HCT116 (cell line): ENCODE data around the gene SSH2. TPM values are rescaled to one million over a fixed set of nuclear protein-coding genes. Genes with fewer than 3 reads are reported as not detected.

Experiments
- ATAC-seq: fragments of 200-7000 bp; cut with Tn5 transposase; 2 replicates; pipeline ENCODE4 v1.9.1; 2020; ENCODE audit warnings: mild to moderate bottlenecking, moderate library complexity
- BruUV-seq: library from RNA; stranded (reverse); fragments of 400-500 nt; replicated peaks from 2 replicates; lab custom pipeline; 2021; lab: Mats Ljungman, UMichigan
- CTCF ChIA-PET: fragments of 300-600 bp; sonication (Branson Sonifier 250); formaldehyde crosslinking; loops from one replicate; lab custom pipeline; 2021; ENCODE audit warnings: antibody characterized with exemption; lab: Charles Lee
- POLR2A ChIA-PET: fragments of 300-600, 350-600 bp; sonication (Branson Sonifier 250); formaldehyde crosslinking; loops from one replicate; lab custom pipeline; 2021; ENCODE audit warnings: antibody characterized with exemption; lab: Charles Lee
- RAD21 ChIA-PET, 2 experiments: fragments of 300-600 bp; sonication (Branson Sonifier 250); formaldehyde crosslinking; loops; one replicate each; lab custom pipeline; 2023; ENCODE audit warnings: low total read pairs in 2 of 2; ENCODE audit not compliant: uncharacterized antibody in 2 of 2, unreplicated experiment in 2 of 2, low non-redundant PET in 1 of 2; lab: Charles Lee
- DNase-seq: peaks from one replicate; pipeline ENCODE4 v3.0.0-alpha.2; 2010; ENCODE audit warnings: low read depth, low spot score
- H2AFZ ChIP-seq: fragments of 200-600 bp; shearing (Covaris generic), sonication (generic); 2 replicates; pipeline ENCODE4 v1.6.1; 2017; ENCODE audit warnings: low read depth, mixed run types, mixed read lengths, antibody characterized with exemption, low read length; ENCODE audit not compliant: poor library complexity, severe bottlenecking
- H3K27ac ChIP-seq: 2 replicates; pipeline ENCODE4 v1.5.1; 2012; ENCODE audit warnings: low read depth, low read length
- H3K27me3 ChIP-seq: fragments of 200-600 bp; sonication (generic); 2 replicates; pipeline ENCODE4 v1.6.1; 2016; ENCODE audit warnings: mixed run types, low read length, mixed read lengths; ENCODE audit not compliant: insufficient read depth
- H3K36me3 ChIP-seq, 2 experiments: fragments of 200-500 bp in 1 of 2; fragments of 200-600 bp in 1 of 2; sonication (Bioruptor generic) in 1 of 2; sonication (generic) in 1 of 2; 2 replicates each; pipeline versions ENCODE4 v1.5.1 to v1.6.1; 2014 to 2016; ENCODE audit warnings: low read length in 2 of 2, inconsistent platforms in 1 of 2, mixed read lengths in 1 of 2, mixed run types in 1 of 2; ENCODE audit not compliant: insufficient read depth in 2 of 2, control insufficient read depth in 1 of 2
- H3K4me1 ChIP-seq, 2 experiments: fragments of 200-600 bp in 1 of 2; sonication (generic) in 1 of 2; 2 replicates each; pipeline versions ENCODE4 v1.5.1 to v1.6.1; 2012 to 2017; ENCODE audit warnings: low read length in 2 of 2, inconsistent platforms in 1 of 2, mild to moderate bottlenecking in 1 of 2, mixed read lengths in 1 of 2, mixed run types in 1 of 2, moderate library complexity in 1 of 2; ENCODE audit not compliant: insufficient read depth in 2 of 2, control insufficient read depth in 1 of 2
- H3K4me2 ChIP-seq: fragments of 200-600 bp; sonication (generic); 2 replicates; pipeline ENCODE4 v1.6.1; 2017; ENCODE audit warnings: mixed run types, low read length, mixed read lengths
- H3K4me3 ChIP-seq, 2 experiments: fragments of 200-600 bp in 1 of 2; sonication (generic) in 1 of 2; replicated peaks in 1 of 2; 2 replicates each; pipeline ENCODE4 v1.5.1; 2011 to 2016; ENCODE audit warnings: low read length in 2 of 2, control low read depth in 1 of 2, low read depth in 1 of 2, mild to moderate bottlenecking in 1 of 2, mixed read lengths in 1 of 2, mixed run types in 1 of 2
- H3K79me2 ChIP-seq: fragments of 200-600 bp; sonication (generic); 2 replicates; pipeline ENCODE4 v1.6.1; 2017; ENCODE audit warnings: mild to moderate bottlenecking, mixed run types, low read length, moderate library complexity, mixed read lengths; ENCODE audit not compliant: insufficient read depth
- H3K9ac ChIP-seq: fragments of 200-600 bp; sonication (generic); 2 replicates; pipeline ENCODE4 v1.6.1; 2016; ENCODE audit warnings: low read length, mixed read lengths
- H3K9me2 ChIP-seq: fragments of 200-600 bp; sonication (generic), shearing (Covaris generic); 2 replicates; pipeline ENCODE4 v1.6.1; 2017; ENCODE audit warnings: mixed run types, mild to moderate bottlenecking, moderate library complexity; ENCODE audit not compliant: insufficient read depth
- H3K9me3 ChIP-seq, 2 experiments: fragments of 200-500 bp in 1 of 2; fragments of 200-600 bp in 1 of 2; sonication (Bioruptor generic) in 1 of 2; sonication (generic) in 1 of 2; 2 replicates each; pipeline ENCODE4 v1.6.1; 2014 to 2017; ENCODE audit warnings: low read length in 2 of 2, mixed read lengths in 2 of 2, inconsistent platforms in 1 of 2, low read depth in 1 of 2, mild to moderate bottlenecking in 1 of 2, mixed run types in 1 of 2, moderate library complexity in 1 of 2; ENCODE audit not compliant: control insufficient read depth in 1 of 2, insufficient read depth in 1 of 2
- H4K20me1 ChIP-seq: fragments of 200-600 bp; sonication (generic), shearing (Covaris generic); 2 replicates; pipeline ENCODE4 v1.6.1; 2017; ENCODE audit warnings: mixed run types, mild to moderate bottlenecking, moderate library complexity; ENCODE audit not compliant: insufficient read depth
- CBX3 ChIP-seq: IDR thresholded peaks from 2 replicates; pipeline ENCODE4 v1.6.1; 2012; ENCODE audit warnings: low read depth
- ELF1 ChIP-seq: IDR thresholded peaks from 2 replicates; pipeline ENCODE4 v1.6.1; 2012; ENCODE audit warnings: low read depth, borderline replicate concordance
- EZH2 ChIP-seq: fragments of 200-600 bp; sonication (generic); IDR thresholded peaks from 2 replicates; pipeline ENCODE4 v1.6.1; 2017; ENCODE audit warnings: antibody characterized with exemption, mixed run types
- EZH2phosphoT487 ChIP-seq: fragments of 200-600 bp; IDR thresholded peaks from 2 replicates; pipeline ENCODE4 v1.6.1; 2018; ENCODE audit warnings: antibody characterized with exemption, borderline replicate concordance
- FOSL1 ChIP-seq: IDR thresholded peaks from 2 replicates; pipeline ENCODE4 v1.6.1; 2012; ENCODE audit warnings: low read depth
- JUND ChIP-seq: IDR thresholded peaks from 2 replicates; pipeline ENCODE4 v1.6.1; 2012
- POLR2A ChIP-seq: IDR thresholded peaks from 2 replicates; pipeline ENCODE4 v1.7.0; 2011; ENCODE audit warnings: borderline replicate concordance; ENCODE audit not compliant: insufficient read depth, insufficient read length; ENCODE audit errors: extremely low read depth
- RAD21 ChIP-seq: IDR thresholded peaks from 2 replicates; pipeline ENCODE4 v1.6.1; 2012; ENCODE audit warnings: low read depth, mild to moderate bottlenecking
- SIN3A ChIP-seq: IDR thresholded peaks from 2 replicates; pipeline ENCODE4 v1.6.1; 2012; ENCODE audit warnings: low read depth
- SP1 ChIP-seq: IDR thresholded peaks from 2 replicates; pipeline ENCODE4 v1.6.1; 2012; ENCODE audit warnings: low read depth
- TCF7L2 ChIP-seq: IDR thresholded peaks from 2 replicates; pipeline ENCODE4 v1.7.0; 2011; ENCODE audit warnings: borderline replicate concordance, inconsistent platforms; ENCODE audit not compliant: insufficient read depth, insufficient read length; ENCODE audit errors: extremely low read depth
- YY1 ChIP-seq: IDR thresholded peaks from 2 replicates; pipeline ENCODE4 v1.6.1; 2011; ENCODE audit warnings: low read length, low read depth, moderate library complexity, mild to moderate bottlenecking; ENCODE audit not compliant: insufficient replicate concordance; ENCODE audit errors: extremely low read depth
- ZFX ChIP-seq: fragments of 450-650 bp; IDR thresholded peaks from 2 replicates; pipeline ENCODE4 v1.6.1; 2017
- ZNF274 ChIP-seq: fragments of 200-500 bp; sonication (Bioruptor generic); IDR thresholded peaks from 2 replicates; pipeline ENCODE4 v1.6.1; 2014; ENCODE audit warnings: mild to moderate bottlenecking, low read depth, low read length, inconsistent platforms
- intact Hi-C: fragments of 100-400 bp; cut with micrococcal nuclease; formaldehyde crosslinking; loops from 2 replicates; pipeline ENCODE4 v1.10.0; 2022
- total RNA-seq: library from RNA; stranded (reverse); gene quantifications from one replicate; pipeline ENCODE4 v1.2.1, GENCODE V29; 2021; ENCODE audit not compliant: unreplicated experiment
- TF ChIP-seq, protein P1 (sequence below): IDR thresholded peaks from 2 replicates; pipeline ENCODE4 v1.6.1; 2012
- TF ChIP-seq, protein P2 (sequence below): IDR thresholded peaks from 2 replicates; pipeline ENCODE4 v1.6.1; 2011; ENCODE audit warnings: mild to moderate bottlenecking, low read length, moderate library complexity; ENCODE audit not compliant: insufficient replicate concordance; ENCODE audit errors: extremely low read depth
- TF ChIP-seq, protein P3 (sequence below), 3 experiments: fragments of 200-600 bp in 1 of 3; sonication (generic) in 1 of 3; IDR thresholded peaks in 2 of 3; conservative IDR thresholded peaks in 1 of 3; 2 replicates each; pipeline ENCODE4 v1.5.1; 2012 to 2017; ENCODE audit warnings: low read depth in 2 of 3, low read length in 2 of 3, antibody characterized with exemption in 1 of 3, borderline replicate concordance in 1 of 3, control low read depth in 1 of 3, mild to moderate bottlenecking in 1 of 3, mixed read lengths in 1 of 3, mixed run types in 1 of 3, moderate library complexity in 1 of 3; ENCODE audit not compliant: insufficient read depth in 1 of 3
- TF ChIP-seq, protein P4 (sequence below): IDR thresholded peaks from 2 replicates; pipeline ENCODE4 v1.6.1; 2012

SSH2 gene
- total RNA-seq, 1 experiment from 2014 or later, result 17.0 TPM

DNA sequence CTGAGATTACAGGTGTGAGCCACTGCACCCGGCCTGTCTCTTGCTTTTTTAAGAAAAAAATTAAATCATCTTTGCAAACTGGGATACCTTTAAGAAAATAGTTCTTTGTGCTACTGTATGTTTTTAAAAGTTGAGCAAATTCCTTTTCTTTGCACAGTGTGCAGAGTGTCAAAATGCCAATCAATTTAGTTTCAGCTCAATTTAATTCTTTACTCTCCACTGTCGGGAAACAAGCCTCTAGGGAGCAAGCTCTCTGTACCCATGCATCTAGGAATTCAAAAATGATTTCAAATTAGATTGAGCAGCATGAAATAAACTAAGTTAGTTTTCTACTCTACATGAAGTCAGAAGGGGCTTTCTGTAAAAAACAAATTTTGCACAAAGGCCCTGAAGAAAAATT, 165.8 kb downstream of the SSH2 start:
- ATAC-seq (no peak), DNase-seq (no peak)
- TF ChIP-seq SP1 (no peak), JUND (no peak), SIN3A (no peak), FOSL1 (no peak)
- TF ChIP-seq, protein P1, sequence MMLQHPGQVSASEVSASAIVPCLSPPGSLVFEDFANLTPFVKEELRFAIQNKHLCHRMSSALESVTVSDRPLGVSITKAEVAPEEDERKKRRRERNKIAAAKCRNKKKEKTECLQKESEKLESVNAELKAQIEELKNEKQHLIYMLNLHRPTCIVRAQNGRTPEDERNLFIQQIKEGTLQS, result no peak
- no peaks in the 10 kb centered on the region for H3K79me2 ChIP-seq
- ChIA-PET CTCF (interaction anchor here (1.9 kb wide), 1 partner anchor 15 kb away, joined by 8 read pairs; no protein-coding TSS in a partner anchor), POLR2A (no interaction called here), RAD21 (no interaction called here)
- H4K20me1 ChIP-seq, result no peaks in the 10 kb centered on the region
- no peaks in the 10 kb centered on the region for H3K27me3 ChIP-seq
- no peak overlapping the region for H3K9ac ChIP-seq
- H3K4me3 ChIP-seq, result no peak overlapping the region
- H3K27ac ChIP-seq, result no peak overlapping the region
- H3K4me2 ChIP-seq, result no peak overlapping the region
- no peaks in the 10 kb centered on the region for H3K4me1 ChIP-seq
- no TSS peak for BruUV-seq
- intact Hi-C loops, result no loop called here
- no peaks in the 10 kb centered on the region for H3K9me2 ChIP-seq
- H3K36me3 ChIP-seq, result no peaks in the 10 kb centered on the region
- no peak overlapping the region for H2AFZ ChIP-seq
- no peaks in the 10 kb centered on the region for H3K9me3 ChIP-seq

DNA sequence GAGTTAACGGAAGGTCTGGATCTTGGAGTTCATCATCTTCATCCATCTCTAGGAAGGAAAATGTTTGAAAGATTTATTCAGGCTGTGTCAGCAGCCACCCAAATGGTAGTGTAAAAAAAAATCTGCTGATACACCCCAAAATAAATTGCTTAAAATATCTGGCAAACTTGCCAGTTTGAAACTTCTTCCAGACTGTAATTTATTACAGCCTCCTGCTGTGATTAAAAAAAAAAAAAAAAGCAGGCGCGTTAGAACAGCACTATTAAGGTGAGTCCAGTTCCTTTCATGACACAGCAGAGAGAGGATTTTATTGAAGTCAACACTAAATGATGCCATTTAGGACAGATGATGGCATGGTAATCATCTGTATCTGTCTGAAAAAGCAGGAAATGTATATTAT, 166.8 kb downstream of the SSH2 start:
- Histone ChIP-seq H3K9ac (no peak overlapping the region), H3K9me2 (no peaks in the 10 kb centered on the region), H3K9me3 (no peaks in the 10 kb centered on the region), H3K27me3 (no peaks in the 10 kb centered on the region), H4K20me1 (no peaks in the 10 kb centered on the region), H3K79me2 (no peaks in the 10 kb centered on the region), H3K36me3 (no peaks in the 10 kb centered on the region), H3K4me1 (no peaks in the 10 kb centered on the region), H2AFZ (no peak overlapping the region), H3K4me2 (no peak overlapping the region), H3K27ac (no peak overlapping the region), H3K4me3 (no peak overlapping the region)
- RAD21 ChIA-PET, result no interaction called here
- ATAC-seq, result no peak
- BruUV-seq, result no TSS peak
- POLR2A ChIA-PET, result no interaction called here
- no peak for DNase-seq
- CTCF ChIA-PET, result no interaction called here
- intact Hi-C loops, result no loop called here
- TF ChIP-seq, protein P2, sequence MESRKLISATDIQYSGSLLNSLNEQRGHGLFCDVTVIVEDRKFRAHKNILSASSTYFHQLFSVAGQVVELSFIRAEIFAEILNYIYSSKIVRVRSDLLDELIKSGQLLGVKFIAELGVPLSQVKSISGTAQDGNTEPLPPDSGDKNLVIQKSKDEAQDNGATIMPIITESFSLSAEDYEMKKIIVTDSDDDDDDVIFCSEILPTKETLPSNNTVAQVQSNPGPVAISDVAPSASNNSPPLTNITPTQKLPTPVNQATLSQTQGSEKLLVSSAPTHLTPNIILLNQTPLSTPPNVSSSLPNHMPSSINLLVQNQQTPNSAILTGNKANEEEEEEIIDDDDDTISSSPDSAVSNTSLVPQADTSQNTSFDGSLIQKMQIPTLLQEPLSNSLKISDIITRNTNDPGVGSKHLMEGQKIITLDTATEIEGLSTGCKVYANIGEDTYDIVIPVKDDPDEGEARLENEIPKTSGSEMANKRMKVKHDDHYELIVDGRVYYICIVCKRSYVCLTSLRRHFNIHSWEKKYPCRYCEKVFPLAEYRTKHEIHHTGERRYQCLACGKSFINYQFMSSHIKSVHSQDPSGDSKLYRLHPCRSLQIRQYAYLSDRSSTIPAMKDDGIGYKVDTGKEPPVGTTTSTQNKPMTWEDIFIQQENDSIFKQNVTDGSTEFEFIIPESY, result no peak
- TF ChIP-seq JUND (no peak), CBX3 (no peak), SIN3A (no peak), RAD21 (no peak), TCF7L2 (no peak), POLR2A (no peak), ELF1 (no peak), YY1 (no peak), ZFX (no peak), EZH2phosphoT487 (no peak), ZNF274 (no peak), EZH2 (no peak)
- TF ChIP-seq, protein P3, sequence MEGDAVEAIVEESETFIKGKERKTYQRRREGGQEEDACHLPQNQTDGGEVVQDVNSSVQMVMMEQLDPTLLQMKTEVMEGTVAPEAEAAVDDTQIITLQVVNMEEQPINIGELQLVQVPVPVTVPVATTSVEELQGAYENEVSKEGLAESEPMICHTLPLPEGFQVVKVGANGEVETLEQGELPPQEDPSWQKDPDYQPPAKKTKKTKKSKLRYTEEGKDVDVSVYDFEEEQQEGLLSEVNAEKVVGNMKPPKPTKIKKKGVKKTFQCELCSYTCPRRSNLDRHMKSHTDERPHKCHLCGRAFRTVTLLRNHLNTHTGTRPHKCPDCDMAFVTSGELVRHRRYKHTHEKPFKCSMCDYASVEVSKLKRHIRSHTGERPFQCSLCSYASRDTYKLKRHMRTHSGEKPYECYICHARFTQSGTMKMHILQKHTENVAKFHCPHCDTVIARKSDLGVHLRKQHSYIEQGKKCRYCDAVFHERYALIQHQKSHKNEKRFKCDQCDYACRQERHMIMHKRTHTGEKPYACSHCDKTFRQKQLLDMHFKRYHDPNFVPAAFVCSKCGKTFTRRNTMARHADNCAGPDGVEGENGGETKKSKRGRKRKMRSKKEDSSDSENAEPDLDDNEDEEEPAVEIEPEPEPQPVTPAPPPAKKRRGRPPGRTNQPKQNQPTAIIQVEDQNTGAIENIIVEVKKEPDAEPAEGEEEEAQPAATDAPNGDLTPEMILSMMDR (IDR thresholded peaks at IDR 0.05 in 2 of 3, conservative IDR thresholded peaks at IDR 0.05 in 1 of 3; ENCODE audit: borderline replicate concordance in 1 of 3, insufficient read depth in 1 of 3, low read depth in 2 of 3, low read length in 2 of 3), result no peak
- TF ChIP-seq, protein P4, sequence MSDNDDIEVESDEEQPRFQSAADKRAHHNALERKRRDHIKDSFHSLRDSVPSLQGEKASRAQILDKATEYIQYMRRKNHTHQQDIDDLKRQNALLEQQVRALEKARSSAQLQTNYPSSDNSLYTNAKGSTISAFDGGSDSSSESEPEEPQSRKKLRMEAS, result no peak
